Measurements from ENCODE around the gene SLC7A11.
"Not testable (repeated sequence)": the region's sequence is repeated elsewhere in the genome, so short reads cannot be mapped to it uniquely, and the experiment has no call there.

Gene SLC7A11

DNA sequence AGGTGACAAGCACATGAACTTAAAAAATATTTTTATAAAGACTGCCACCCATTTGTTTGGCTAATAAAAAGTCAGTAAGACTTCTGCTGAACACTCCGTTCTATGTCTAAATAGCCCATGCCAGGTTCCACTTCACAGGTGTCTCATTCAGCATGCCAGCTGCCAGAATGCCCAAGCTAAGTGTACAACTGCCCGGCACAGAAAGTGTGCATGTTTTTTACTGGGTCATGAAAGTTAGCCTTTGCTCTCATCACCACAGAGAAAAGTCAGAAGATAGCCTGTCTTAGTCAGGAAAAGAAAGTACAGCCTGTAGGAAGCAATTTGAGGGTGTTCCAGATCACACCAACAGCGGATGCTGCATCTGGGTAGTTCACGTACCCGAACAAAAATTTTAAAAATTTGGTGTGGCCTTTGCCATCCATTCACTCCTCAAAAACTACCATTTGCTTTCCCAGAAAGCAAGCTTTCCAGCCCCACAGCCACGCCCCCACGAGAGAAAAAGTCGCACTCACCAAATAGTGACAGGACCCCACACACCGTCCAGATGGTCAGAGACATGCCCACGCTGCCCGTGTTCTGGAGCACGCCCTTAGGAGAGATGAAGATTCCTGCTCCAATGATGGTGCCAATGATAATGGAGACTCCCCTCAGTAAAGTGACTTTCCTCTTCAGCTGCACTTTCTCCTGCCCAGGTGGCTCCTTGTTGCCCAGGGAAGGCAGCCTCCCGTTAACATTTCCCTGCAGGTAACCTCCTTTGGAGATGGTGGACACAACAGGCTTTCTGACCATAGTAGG, 671 bp downstream of the SLC7A11 start:
- DNase-seq, result no peak

DNA sequence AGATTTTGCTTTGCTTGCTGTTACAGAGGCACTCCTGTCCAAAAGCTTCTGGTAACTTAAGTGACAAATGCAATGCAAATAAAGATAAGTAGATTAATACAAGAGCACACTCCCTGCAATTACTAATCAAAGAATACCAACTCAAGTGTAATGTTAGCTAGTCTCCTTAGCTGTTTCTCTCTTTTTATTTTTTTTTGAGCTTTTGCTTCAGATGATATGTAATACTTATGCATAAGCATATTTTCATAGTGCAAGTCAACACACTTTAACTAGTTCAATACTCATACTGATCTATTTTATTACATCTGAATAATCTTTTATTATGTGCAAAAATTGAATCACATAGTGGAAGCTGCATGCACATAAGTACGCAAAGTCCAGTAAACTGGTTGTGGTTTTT, 2.7 kb downstream of the SLC7A11 start:
- no peak for DNase-seq

DNA sequence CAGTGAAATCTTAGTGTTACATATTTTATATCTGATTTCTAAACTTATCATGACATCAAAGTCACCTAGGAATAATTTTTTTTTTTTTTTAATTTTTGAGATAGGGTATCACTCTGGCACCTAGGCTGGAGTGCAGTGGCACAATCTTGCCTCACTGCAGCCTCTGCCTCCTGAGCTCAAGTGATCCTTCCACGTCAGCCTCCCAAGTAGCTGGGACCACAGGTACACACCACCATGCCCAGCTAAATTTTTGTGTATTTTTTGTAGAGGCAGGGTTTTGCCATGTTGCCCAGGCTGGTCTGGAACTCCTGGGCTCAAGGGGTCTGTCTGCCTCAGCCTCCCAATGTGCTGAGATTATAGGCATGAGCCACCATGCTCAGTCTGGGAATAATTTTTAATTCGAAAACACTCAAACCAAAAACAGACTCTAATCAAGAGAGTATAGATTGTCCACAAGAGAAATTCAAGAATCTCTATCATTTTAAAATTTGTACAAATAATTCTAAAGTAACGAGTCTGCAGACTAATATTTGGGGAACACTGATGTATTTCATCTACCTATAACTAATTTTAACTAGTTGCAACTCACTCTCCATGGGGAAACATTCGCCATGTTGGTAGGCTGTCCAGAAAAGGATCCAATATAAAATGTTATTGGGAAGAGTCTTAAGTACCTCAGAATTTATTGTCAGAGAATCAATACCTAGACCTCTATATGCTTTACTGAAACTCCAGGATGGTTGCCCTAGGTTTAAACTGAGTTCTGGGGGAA, 3.4 kb downstream of the SLC7A11 start:
- DNase-seq, result no peak

DNA sequence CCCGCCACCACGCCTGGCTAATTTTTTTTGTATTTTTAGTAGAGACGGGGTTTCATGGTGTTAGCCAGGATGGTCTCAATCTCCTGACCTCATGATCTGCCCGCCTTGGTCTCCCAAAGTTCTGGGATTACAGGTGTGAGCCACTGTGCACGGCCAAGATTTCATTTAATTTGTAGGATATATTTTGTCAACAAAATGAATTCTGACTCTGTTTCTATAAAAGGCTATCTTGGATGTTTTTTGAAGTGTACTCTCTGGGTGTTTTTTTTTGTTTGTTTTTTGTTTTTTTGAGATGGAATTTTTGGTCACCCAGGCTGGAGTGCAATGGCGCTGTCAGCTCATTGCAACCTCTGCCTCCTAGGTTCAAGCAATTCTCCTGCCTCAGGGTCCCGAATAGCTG, 5.0 kb downstream of the SLC7A11 start:
- not testable (repeated sequence) for DNase-seq

DNA sequence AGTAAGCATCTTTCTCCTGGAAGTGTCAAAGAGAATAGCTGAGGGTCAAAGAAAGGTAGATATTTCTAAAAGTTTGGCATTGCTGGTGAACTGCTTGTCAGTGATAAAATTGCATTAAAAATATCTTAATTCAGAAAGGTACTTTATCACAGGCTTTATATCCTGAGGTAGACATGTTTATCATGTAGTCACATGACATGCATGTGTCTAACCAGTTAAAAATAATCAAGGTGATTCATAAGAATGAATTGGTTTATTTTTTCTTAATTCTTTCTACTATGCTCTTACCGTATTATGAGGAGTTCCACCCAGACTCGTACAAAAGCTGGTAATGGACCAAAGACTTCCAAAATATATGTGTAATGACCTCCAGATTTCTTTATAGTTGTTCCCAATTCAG, 6.1 kb downstream of the SLC7A11 start:
- no peak for DNase-seq

DNA sequence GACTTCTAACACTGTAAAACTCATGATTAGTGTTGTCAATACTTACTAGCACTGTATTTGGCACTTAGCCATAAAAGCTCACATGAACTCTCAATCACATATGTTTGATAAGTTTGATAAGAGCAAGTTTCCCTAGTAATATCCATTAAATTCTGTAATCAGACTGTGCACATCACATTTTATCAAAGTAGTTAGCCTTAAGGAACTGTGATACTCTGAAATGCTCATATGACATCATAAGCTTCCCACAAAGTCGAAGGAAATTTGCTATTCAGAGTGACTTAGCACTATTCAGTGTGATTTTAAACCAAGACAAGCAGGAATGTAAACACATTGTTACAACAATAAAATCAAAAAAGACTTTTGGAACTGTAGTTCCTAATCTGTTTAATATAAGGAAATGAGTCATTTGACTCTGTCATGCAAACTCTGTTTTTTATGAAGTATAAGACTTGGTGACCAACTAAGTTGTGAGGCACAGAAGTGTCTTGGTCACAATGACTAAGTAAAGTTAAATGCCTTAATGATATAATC, 6.7 kb downstream of the SLC7A11 start:
- DNase-seq, result no peak

DNA sequence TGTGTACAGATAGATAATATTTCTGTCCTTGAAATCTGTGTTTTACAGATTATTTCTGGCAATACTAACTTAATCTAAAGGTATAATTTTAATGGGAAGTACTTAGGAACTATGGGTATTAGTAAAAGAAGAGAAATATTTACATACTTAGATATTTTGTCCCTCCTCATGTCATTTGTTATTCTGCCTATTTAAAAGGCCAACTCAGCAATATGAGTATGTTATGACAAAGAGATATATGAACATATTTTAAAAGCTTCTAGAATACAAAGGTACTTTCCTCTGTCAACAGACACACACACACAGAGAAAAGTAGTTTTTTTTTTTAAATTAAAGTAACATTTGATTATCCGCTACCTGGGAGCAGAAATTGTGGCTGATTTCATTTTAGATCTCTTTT, 7.9 kb downstream of the SLC7A11 start:
- no peak for DNase-seq

DNA sequence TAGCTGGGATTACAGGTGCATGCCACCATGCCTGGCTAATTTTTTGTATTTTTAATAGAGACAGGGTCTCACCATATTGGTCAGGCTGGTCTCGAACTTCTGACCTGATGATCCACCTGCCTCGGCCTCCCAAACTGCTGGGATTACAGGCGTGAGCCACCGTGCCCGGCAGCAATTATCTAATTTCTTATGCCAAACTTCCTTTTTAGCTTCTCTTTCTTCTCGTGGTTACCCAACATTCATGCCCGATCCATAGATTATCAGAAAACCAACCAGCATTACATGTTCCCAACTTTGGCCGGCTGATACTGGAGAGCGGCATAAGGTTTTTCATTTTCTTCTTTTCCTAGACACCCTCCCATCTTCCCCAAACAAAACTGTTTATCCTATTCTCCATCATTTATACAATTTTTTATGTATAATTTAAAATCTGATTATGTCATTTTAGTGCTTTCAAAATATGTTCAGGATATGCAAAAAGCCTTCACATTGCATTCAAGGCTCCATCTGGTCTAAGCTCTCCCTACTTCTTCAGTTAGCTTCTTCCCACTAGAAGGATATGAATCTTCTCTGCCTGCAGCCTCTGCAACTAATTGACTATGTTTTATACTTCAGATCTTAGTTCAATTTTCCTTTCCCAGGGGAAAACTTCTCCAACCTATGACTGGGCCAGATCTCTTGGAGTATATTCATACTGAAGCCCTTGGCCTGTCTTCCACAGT, 8.7 kb downstream of the SLC7A11 start:
- no peak for DNase-seq

DNA sequence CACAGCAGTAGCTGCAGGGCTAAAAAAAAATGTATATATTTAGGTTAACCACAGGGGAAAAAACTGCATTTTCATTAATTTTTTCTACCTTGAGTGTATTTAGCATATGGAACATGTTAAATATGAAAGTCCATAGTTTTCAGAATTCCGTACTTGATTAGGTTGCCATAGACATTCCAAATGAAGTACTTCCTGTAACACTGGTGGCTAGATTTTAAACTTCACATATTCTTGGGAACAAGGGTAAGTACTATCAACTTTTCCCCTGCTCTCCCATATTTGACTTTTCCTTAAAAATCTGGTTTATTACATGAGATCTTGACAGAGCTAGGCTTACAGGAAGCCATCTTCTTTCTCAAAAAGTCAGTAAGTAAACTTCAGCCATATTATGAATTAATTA, 9.8 kb downstream of the SLC7A11 start:
- no peak for DNase-seq

DNA sequence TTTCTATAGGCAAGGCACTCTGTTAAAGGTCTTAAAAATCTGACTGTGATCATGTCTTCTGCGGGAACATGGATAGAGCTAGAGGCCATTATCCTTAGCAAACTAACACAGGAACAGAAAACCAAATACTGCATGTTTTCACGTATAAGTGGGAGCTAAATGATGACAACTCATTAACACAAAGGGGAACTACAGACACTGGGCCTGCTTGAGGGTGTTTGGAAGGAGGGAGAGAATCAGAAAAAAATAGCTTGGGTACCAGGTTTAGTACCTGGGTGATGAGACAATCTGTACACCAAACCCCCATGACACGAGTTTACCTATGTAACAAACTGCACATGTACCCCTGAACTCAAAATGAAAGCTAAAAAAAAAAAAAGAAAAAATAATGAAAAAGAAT, 12.1 kb downstream of the SLC7A11 start:
- DNase-seq, result no peak

DNA sequence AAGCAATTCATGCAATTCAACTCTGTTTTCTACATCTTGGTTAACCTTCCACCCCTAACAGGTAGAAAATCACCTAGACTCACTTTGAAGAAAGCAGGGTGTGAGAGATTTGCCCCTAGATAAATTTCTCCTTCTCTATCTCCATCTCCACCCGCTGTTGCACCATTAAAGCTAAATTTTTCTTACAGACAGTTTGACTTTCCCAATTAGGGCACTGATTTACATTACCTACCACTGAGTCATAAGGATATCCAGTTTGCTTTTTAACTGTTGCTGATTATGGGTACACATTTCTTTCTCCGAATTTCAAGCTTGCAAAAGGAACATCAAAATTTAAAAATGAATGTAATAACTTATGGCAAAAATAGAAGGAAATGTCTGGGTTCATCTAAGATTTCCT, 13.0 kb downstream of the SLC7A11 start:
- no peak for DNase-seq

DNA sequence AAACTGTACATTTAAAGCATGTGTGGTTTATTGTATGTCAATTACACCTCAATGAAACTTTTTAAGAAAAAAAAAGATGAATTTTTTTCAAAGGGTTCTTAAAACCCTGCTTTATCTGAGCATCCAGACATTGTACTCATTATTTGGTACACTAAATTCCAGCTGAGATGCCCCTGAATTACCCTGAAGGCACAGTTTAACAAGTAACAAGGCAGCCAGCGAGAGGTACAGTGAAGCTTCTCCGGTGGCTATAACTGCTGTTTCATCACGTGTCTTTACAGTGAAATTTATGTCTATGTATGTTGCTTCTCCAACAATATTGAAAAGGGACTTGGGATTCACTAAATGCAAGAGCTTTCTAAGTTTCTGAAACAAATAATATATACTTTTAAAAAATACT, 15.8 kb downstream of the SLC7A11 start:
- no peak for DNase-seq

DNA sequence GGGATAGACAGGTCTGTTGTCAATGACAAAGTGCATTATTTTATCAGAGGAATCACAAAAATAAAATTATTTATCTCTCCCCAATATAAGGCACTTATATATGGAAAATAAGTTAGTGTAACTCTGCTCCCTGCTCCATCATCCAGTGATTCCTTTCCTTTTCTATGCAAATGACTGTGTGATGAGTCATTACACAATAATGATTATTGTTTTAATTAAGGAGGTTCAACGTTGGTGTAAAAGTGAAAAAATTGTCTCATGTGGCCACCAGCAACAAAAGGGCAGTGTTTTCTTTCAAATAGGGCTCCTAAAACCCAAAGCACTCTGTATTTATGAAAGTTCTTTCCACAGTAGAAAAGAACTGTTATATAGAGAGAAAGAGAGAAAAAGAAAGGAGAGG, 16.7 kb downstream of the SLC7A11 start:
- no peak for DNase-seq

DNA sequence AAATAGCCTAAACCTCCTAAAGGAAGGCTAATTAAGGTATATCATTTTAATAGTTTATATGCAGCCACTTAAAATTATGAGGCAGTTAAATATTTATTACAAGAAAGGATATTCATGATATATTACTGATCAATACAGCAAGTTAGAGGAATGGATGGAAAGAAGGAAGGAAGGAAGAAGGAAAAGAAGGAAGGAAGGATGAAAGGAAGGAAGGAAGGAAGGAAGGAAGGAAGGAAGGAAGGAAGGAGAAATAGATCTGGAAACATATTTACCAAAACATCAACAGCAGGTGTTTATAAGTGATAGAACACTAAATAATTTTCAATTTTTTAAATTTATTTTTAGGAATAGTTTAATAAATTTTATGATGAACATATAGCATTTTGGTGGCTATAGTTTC, 17.5 kb downstream of the SLC7A11 start:
- no peak for DNase-seq

DNA sequence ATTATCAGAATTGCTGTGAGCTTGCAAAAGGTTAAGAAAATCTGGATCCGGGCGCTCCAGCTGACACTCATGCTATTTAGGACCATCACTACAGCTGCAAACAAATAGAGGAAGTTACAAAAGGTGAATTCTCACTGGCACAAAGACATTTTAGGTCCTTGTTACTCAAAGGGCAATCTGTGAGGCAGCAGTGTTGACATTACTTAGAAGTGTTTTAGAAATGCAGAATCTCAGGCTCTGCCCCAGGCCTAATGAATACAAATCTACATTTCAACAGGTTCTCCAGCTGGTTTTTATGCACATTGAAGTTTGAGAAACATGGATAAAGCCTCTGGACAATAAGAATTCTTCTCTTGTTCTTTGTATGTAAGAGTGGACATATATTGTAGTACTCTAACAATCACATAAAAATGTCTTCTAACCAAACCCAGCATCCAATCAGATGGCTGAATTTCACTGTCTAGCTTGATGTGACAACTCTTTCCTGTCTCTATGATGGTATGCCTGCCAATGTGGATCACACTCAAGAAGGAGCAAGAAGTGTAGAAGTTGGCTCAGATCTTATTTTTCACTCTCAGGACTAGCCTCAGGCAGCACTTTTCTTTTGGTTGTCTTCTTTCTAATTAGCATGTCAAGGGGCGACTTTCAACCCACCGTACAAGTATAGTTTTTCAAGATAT, 18.8 kb downstream of the SLC7A11 start:
- DNase-seq, result no peak

DNA sequence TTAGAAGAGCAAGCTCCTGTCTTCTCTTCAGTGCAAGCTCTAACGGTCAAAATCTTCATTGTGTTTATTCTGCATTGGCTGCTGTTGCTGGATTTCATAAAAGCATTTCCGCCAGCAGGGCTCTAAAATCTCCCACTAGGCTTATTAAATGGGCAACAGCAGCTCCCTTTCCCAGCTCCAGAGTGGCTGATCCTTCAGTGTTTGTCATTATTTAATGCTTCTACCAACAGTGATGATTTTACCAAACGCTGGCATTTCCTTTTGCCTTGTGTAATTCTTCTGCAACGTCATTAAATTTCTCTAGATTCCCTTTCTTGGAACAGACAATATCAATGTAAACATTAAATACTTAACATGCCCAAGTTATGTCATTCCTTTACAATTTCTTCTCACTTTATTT, 20.1 kb downstream of the SLC7A11 start:
- no peak for DNase-seq

DNA sequence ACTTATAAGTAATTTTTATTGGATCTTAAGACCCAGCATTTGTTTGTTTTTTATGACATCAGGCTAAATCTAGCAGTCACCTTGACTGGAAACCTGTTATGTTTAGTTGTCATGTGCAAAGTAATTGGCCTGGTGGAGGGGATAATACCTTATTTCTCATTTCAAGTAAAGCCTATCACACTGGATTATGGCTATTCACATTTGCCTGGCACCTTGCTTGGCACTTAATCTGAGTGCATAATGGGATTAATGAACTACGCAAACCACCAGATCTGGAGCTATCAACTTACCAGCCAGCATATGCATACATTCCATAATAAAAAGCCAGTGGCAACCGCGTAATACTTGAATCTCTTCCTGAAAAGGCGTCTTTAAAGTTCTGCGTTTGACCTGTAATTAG, 23.2 kb downstream of the SLC7A11 start:
- no peak for DNase-seq

DNA sequence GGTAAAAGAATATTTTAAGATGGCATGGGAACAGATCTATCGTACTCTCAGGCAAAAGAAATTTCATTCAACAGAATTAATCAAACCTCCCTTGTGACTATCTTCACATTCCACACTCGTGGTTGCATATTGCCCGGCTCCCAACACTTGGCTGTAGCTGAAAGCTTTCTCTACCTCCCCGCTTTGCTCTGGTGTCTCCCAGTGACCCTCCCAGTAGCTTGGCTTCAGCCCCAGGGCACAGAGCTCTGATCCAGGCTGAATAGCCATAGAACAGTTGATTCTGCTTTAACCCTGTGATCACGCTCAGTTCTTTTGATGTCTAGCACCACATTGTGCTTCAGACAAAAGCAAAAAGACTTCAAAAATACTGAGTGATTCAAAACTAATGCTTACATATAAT, 24.6 kb downstream of the SLC7A11 start:
- no peak for DNase-seq

DNA sequence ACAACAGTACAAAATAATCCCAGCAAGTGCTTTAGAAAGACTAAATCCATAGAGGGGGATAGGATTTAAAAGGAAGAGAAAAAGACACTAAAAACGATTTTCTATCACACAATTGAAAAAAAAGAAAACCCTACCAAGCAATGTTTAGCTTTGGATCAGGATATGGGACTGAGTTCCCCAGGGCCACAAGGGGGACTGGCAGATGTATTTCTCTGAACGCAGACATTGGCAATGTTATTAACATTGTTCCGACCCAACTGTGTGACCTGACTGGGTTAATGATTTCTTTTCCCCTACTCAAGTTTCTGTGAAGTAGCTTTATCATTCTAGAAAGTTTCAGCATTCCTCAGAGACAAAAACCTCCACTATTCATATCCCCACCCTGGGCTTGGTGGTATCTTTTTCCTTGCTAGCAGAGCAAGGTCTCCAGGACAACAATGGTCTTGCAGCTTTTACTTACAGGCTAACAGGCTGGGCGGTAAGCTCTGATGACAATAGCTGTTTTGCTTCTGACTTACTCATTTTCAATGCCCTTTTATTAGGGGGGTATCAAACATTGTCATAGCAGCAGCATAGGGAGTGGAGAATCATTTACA, 25.8 kb downstream of the SLC7A11 start:
- no peak for DNase-seq

DNA sequence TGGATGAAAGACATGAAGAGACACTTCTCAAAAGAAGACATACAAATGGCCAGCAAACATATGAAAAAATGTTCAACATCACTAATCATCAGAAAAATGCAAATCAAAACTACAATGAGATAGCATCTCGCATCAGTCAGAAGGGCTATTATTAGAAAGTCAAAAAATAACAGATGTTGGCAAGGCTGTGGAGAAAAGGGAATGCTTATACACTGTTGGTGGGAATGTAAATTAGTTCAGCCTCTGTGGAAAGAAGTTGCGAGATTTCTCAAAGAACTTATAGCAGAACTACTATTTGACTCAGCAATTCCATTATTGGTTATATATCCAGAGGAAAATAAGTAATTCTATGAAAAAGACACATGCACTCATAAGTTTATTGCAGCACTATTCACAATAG, 31.6 kb downstream of the SLC7A11 start:
- DNase-seq, result not testable (repeated sequence)

DNA sequence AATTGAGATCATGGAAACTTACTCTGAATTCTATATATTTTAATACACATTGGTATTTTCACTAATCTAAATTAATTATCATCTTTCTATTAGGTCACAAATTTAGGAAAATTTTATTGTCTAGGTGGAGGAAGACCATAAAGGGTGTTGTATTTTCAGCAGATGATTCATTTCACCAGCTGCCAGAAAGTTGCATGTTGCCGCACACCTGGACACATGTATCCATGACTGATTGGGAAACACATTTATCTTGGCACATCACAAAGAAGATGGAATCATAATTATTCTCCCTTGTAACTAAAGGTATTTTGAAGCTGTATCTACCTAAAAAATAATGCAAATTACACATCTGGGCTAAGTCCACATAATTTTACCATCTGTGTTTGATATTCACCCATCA, 33.1 kb downstream of the SLC7A11 start:
- DNase-seq, result no peak

DNA sequence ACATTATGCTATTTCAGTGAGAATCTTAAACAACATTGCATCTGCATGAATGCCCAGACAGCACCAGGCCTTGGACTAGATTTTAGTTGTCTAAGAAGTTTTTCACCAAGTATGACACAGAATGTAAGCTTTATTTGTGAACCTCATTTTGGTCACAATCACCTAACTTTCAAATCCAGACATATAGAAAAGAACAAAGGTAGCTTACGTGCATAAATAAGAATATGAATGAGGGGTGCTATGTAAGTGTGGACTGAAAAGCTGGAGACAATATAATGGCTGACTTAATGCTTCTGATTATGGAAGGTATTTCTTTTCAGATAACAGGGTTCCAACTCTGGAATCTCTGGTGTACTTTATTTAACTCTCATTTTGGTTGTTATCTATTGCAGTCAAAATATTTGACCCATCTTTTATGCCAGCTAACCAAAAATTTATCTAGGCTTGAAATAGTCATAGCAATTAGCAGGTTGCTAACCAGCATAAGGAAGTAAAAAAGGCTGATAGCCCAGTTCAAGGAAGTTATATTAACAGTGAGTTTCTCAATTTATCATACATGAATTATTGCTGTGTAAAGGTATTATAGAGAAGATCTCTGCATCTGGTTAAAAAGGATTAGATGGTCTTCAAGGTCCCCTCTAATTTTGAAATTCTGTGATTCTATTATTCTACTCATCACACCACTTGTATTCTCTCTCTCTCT, 36.5 kb downstream of the SLC7A11 start:
- no peak for DNase-seq
